GM21381 (cell line): ENCODE data around the gene DAB2IP.

Source experiments
- ATAC-seq: cut with Tn5 transposase; IDR thresholded peaks from one replicate; pipeline ENCODE4 v1.9.1; 2021; ENCODE audit warnings: mild to moderate bottlenecking, moderate library complexity; ENCODE audit not compliant: unreplicated experiment

DAB2IP gene

DNA sequence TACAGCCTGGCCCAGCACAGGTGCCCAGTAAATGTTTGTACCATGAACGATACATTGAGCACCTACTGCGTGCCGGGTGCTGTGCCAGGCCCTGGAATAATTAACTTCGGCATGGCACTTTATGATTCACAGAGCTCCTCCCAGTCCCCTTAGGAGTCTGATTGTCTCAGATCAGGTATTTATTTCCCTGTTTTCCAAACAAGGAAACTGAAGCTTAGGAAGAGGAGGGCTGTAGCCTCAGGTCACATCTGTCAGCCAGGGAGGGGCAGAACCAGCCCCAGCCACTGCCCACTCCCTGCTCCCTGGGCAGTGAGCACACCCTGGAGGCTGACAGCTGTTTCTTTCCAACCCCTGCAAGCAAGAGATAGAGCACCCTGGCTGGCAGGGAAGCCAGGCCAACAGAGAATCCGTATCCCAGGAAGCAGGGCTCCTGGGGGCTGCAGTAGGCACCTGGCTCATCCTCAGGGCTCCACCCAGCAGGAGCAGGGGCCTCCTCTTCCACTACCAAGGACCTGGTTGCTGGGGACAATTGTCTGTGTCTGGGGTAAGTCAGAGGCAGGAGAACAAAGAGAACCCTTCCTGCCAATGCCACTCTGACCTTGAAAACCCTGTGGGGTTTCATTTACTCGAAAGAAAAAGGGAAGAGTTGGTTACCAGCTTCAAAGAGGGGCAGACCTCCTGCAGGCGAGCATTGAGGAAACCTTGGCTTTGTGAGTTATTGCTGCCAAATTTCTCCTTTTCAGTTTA is 69.0 kb downstream of the DAB2IP start:
- no peak for ATAC-seq

DNA sequence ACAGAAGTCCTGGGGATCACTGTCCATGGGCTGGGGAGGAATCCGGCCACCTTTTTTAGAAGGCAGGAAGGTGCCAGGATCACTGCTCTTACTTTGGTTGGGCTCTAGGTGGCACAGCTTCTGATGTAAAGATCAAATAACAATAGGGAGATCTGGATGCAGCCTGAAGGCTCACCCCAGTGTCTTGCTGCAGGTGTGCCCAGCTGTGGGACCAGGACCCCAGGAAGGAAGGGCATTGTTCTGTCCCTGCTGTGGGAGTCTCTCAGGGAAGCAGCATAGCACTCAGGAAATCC is 69.6 kb downstream of the DAB2IP start:
- ATAC-seq, result no peak

DNA sequence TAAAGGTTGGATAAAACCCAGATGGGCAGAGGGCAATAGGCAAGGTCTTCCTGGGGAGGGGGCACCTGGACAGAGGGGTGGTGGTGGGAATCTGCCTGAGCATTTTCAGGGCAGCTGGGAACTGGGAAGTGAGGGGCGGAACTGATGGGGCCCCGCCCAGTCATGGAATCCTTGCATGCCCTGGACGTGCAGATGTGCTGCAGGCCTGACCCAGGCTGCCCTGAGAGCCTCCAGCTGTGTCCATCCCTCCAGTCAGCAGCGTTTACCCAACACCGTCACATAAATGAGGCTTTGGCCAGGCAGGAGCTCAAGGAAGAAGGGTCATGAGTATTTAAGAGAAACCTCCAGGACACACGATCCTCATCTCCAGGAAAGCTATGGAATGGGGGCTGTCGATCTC is 70.3 kb downstream of the DAB2IP start:
- no peak for ATAC-seq

DNA sequence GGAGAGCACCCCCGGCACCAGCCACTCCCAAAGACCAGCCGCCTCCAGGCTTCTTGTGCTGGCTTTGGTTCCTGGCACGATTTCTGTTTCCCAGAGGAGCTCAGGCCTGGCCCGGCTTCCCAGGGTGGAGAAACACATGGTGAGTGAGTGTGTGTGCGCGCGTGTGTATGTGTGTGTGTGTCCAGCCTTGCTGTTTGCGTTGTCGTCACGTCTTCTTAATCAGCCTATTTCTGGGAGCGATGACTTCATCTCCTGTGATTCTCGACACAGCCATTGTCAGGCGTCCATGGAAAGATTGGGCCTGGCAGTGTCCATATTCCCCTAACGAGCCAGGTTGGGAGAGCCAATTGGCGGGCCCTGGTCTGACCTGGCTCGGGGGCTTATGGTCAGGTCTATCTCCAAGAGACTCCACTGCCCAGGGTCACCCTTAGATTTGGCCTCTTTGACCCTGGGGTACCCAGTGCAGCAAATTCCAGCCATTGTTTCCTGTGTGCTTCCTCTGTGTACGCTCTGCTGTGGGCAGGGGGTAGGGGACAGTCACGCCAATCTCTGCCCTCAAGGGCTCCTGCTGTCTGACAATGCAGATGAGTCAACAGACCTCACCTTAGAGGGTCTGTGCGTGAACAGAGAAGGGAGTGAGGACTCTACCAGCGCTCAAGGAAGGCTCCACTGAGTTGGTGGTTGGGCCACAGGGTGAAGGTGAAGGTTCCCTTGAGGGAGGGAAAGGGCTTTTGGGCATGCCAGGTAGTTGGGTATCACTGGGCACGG is 73.8 kb downstream of the DAB2IP start:
- ATAC-seq, result no peak

DNA sequence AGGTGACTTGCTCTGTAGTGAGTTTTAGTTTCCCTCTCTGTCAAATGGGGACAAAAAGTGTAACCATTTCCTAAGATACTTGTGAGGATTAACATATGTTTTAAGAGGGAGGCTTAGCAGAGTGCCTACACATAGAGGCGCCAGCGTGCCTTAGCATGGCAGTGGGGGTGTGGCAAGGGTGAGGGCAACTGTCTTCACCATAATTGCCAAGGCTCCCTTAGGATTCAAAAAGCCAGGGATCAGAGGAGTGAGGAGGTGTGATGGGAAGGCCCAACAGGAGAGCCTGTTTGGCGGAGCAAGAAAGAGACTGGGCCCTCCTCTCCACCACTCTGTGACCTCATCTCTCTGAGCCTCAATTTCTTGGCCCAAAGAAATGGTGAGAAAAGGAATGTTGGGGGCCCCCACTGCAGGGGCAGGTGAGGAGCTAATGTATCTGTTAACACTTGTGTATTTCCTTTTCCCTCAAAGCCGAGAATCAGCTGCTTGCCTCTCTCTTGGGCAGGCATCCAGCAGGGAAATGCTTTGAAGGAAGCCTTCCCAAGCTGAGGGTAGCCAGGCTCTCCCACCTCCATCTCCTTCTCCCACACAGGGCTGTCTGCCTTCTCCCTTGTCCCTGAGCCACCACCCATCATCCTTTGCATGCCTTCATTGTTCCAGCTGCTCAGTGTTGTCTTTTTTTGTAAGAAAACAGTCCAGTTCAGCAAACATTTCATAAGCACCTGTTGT is 76.0 kb downstream of the DAB2IP start:
- no peak for ATAC-seq

DNA sequence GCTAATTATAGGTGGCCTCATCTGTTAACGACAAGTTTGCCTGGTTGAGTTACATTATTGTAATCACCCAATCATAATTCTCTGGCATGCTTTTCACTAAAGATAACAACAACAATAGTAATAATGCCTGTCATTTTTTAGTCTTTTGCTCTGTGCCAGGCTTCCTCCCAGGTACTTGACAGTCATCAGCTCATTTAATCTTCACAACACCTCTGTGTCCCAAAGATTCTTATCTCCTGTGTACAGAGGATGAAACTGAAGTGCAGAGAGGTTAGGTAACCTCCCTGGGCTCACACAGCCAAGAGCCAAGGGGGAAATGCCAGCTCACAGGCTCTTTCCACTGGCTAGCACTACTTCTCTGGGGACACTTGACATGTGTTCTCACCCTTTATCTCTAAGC is 77.5 kb downstream of the DAB2IP start:
- no peak for ATAC-seq

DNA sequence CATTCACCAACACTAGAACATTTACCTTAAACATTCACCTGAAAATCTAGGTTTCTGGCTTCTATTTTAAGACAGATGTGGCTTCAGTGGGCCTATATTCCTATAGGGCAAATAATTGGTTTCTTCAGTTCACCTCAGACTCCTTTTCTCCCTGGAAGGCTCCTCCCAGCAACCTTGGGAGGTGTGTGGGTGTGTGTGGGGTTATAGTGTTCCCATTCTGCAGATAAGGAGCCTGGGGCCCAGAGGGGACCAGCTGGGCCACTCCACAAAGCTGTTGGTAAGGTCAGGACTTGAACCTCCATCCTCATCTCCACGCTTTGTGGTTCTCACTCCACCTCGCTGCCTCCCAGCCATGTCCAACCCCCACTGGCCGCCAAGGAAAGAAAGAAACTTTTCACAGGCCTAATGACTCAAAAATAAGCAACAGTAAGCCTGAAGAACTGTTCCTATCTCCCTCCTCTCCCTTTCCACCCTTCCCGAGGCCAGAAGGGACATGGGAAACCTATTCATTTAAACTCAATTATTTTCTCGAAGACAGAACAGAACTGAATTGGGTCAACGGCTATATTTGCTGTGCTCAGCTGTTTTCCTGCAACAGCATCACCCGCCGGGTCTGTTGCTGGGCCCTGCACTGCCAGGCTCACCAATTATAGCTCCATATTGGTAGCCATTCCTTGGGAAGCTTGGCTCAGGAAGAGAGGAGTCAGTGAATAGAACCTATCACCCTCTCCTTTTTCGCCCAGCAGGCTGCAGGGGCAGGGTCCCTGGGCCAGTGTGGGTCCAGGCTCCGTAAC is 78.5 kb downstream of the DAB2IP start:
- ATAC-seq, result no peak

DNA sequence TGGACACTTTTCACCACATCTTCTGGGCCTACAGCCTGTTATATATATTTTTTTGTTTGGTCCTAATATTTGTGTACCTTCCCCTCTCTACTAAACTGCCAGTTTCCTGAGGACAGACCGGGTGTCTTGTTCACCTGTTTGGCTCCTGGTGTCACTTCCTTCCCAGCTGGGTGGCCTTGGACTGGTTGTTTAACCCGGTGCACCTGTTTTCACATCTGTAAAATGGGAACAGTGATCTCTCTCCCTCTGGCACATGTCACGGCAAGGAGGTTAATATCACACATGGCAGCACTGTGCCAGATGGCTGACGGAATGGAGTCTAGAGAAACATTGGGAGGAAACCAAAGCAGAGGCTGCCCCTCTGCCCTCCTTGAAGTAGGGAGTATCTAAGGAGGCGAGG is 79.7 kb downstream of the DAB2IP start:
- ATAC-seq, result no peak

DNA sequence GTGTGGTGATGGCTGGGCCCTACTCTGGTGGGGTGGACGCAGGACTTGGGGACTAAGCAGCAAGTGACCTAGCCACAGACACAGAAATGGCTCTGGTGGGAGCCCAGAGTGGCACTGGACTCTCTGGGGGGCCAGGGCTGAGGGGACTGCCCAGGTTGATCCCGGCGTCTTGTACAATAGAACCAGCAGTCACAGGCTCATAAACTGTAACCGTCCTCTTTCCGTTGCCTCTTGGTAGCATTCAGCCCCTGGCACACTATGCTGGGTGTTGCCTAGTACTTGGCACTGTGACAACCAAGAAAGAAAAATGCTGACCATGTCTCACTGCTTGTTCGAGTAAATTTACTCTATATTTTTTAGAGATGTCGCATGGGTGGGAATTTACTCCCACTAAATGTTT is 80.5 kb downstream of the DAB2IP start:
- no peak for ATAC-seq

DNA sequence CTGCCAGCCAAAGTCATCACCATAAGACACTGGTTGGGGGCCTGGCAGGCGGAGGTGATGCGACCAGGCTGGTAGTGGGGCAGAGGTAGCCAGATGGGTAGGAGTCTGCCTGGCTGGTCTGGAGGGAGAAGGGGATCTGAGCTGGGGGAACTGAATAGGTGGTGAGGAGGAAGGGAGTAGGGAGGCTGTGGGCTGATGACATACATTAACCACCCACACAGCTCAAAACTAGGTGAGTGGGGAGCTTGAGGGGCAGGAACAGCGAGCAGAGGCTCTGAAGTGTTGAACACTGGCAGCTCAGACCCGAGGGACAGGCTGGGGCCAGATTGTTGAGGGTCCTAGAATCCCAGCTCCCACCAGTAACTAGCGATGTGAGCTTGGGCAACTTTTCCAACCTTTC is 81.0 kb downstream of the DAB2IP start:
- ATAC-seq, result no peak

DNA sequence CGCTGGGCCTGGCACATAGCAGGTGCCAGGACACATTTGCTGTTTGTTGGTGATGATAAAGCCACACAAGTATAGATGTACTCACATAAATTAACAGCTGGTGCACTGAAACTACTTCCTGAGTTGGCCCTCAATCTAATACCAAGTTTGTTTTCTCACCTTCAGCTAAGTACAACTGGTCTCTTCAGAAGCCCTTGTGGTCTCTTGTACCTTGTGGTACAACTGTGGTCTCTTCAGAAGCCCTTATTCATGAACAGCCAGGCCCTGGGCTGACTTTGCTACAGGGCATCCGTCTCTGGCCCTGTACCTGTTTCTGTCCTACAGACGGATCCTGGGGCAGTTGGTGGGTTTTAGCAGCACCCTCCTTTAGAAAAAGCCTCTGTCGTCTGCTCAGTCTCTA is 81.5 kb downstream of the DAB2IP start:
- no peak for ATAC-seq

DNA sequence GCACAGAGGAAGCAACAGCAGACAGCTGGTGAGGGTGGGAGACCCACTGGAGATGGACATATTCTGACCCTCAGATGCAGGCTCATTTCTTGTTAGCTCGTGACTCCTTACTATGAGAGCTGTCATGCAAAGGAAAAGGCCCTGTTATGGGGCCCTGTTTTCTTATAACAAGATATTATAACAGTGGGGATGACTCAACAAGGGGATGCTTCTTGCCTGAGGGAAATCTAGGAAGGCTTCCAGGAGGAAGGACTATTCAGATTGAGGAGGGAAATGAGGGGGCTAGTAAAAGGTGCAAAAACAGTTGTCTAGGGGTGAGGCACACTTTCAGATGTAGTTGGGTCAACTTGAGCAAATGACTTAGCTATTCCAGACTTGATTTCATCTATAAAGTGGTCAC is 83.0 kb downstream of the DAB2IP start:
- ATAC-seq, result no peak

DNA sequence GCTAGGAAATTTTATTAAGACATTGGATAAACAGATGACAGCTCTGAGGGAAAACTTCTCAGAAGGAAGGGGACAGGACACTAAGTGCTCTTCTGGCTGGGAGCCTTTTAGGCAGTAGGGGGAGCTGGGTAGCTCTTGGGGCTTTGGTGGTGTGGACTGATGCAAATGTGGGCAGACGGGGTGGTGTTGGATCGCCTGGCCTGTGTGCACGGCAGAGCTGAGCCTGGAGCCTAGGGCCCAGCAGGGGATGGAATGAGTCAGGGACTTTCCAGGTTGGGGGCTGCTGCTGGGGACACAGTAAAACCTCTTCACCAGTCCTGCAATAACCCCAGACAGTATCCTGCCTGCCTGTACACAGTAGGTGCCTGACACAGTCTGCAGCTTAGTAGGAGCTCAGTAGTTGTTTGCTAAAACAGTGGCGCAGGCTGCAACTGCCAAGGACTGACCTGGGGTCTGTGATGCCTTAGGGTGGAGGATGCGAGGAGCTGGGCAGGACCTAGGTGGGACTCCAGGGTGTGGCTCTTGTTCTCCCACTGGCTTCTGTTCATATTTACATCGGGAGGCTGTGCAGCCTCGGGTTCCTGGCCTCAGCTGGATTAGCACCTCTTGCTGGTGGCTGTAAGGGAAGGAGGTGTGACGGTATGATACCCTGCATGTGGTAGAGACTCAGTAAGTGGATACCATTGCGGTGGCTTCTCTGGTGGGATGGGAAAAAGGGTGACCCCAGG is 83.8 kb downstream of the DAB2IP start:
- no peak for ATAC-seq

DNA sequence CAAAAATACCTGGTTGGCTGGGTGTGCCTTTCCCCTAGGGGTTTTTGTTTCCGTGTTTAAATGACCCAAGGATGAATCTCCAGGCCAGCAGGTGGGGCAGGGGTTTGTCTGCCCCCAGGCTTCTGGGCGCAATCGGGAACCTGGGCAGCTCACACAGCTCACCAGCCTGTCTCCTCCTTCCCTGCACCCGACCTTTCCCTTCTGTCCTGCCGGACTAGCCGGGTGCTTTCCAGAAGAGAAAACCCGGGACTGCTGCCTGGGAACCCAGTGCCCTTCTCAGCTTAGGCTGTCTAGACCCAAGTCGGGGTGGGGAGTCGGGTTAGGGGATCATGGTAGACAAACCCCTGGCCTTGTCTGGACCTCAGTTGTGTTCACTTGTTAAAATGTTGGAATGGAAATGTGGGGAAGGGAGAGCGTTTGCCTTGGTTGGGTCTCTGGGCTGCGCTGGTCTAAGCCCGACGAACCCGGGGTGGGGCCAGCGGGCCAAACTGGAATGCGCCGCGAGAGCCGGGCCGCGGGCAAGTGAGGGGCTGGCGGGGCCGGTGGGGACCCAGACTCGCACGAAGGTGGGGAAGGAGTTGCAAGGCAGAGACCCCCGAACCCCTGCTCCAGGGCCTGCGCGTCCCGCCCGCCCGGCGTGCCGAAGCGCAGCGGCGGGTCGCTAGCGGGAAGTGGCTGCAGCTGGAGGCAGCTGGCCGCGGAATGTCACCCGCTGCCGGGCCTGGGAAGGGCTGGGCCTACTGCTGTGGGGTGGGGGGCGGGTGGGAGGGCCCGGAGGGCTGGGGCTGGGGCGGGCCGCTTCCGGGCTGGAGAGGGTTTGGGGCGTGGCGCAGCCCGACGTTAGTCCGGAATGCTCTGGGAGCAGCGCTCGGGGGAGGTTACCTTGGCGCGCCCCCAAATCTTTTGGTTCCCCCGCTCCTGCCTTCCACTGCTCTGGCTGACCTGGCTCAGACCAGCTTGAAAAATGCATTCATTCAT is 84.6 kb downstream of the DAB2IP start:
- ATAC-seq, result no peak

DNA sequence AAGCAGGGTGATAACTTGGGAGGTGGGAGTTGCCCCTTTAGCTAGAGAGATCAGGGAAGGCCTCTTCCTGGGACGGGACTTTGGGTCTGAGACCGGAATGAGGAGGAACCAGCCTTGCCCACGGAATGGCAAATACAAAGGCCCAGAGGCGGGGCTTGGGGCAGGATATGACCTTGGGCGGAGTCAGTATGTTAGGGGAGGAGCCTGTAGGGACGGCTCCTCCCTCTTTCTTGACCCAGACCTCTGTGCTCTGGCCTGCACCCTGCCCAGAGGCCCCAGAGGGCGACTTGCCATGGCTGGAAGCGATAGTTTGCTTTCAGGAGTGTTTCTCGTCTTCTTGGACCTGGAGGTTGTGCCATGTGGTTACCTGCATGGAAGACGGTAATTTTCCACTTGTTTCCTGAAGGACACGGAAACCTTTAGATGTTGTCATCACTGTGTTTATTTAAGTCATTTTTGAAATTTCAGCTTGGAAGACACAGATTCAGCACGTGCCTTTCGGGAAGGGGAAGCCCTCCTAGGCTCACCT is 85.6 kb downstream of the DAB2IP start:
- ATAC-seq, result no peak

DNA sequence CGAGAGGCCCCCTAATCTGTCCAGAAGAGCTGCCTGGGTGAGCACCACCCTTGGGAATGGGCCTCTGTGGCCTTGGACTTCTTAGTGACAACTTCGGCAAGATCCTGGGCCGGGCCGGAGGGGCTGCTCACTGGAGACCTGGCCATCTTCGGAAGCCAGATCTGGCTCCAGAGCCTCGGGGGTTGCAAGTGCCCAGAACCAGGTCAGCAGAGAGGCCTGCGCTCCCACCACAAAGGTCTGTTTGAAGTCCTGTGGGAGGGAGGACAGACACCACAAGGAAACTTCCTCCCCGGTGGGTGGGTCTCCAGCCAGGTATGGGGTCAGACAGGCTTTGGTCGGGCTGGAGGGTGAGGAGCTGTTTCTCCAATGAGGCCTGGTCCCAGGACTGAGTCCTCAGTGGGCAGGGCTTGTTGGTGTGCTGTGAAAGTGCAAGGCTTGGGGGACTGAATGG is 86.1 kb downstream of the DAB2IP start:
- no peak for ATAC-seq

DNA sequence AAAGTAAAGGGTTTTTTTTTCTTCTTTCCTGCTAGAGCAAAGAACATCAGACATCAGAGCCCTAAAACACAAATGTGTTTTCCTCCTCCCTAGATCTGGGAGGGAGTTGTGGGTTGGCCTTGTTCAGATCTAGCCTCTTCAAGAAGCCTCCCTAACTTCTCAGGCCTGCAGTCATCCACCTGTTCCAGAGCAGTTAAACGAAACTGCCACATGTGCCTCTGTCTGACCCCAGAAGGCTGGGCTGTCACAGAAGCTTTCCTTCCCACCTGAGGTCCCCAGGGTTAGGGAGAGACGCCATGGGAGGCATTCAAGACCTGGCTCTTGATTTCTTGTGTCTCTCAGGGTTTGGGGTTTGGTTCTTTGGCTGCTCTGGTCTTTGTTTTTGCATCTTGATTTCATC is 87.0 kb downstream of the DAB2IP start:
- ATAC-seq, result no peak

DNA sequence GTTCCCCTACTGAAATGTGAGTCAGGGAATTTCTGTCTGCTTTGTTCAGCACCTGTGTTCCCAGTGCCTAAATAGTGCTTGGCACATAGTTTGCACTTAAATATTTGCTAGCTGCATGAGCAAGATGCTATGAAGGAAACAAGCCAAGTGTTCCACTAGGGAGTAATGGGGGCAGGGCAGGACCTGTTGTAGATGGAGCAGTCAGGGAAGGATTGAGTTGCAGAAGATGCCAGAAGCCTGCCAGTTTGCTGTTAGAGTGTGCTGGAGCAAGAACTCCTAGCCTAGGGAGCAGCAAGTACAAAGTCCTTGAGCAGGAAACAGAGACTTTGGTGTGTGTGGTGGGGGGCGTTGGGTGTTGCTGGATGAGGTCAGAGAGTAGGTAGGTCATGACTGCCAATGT is 87.5 kb downstream of the DAB2IP start:
- no peak for ATAC-seq

DNA sequence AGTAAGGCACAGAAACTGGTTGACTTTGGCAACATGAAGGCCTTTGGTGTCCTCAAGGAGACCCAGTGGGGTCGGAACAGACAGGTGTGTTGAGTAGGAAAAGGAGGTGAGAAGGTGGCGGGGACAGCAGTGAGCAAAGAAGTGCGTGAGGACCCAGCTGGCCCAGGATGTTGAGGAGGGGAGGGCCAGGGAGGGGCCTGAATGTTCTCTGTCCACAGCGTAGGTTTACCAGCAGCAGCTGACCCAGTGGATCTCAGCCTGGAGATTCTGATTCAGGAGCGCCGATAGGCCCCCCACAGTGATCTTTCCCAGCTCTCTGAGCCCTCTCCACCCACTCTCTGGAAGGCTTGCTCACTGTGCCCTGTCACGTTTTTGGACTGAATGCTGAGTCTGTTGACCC is 88.5 kb downstream of the DAB2IP start:
- ATAC-seq, result no peak
